COLO668 (cell line): Measurements from ENCODE around the gene COL18A1.

ENCODE experiments used
- DNase-seq: peaks from one replicate; lab custom pipeline; 2025; ENCODE audit not compliant: unreplicated experiment; lab: John Stamatoyannopoulos, UW

Gene COL18A1

GRCh38 chr21:45504516-45505415, 99.8 kb downstream of the COL18A1 start:
- DNase-seq = no peak

GRCh38 chr21:45505416-45506021, 100.6 kb downstream of the COL18A1 start:
- DNase-seq = peak; percentile 58

DNA sequence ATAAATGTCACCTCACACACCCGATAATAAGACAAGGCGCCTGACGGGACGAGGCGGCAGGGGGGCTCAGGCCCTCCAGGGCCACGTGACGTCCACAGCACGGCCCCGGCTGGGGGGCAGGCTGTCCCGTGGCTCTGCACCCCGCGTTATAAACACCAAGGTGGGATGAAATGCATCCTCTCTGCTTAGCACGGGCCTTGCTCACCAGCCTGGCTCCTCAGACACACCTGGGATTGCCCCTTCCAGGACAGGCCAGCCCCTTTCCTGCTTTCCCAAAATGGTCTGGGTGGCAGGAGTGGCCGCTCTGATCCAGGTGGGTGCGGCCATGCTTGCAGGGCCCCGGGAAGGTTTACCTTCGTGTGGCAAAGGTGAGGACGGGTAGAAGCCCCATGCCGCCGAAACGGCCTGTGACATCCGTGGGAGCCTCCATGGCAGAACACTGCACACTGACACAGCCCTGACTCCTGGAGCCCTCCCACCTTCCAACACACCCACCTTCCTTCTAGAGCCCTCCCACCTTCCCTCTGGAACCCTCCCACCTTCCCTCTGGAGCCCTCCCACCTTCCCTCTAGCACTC, 101.4 kb downstream of the COL18A1 start:
- DNase-seq = no peak

DNA sequence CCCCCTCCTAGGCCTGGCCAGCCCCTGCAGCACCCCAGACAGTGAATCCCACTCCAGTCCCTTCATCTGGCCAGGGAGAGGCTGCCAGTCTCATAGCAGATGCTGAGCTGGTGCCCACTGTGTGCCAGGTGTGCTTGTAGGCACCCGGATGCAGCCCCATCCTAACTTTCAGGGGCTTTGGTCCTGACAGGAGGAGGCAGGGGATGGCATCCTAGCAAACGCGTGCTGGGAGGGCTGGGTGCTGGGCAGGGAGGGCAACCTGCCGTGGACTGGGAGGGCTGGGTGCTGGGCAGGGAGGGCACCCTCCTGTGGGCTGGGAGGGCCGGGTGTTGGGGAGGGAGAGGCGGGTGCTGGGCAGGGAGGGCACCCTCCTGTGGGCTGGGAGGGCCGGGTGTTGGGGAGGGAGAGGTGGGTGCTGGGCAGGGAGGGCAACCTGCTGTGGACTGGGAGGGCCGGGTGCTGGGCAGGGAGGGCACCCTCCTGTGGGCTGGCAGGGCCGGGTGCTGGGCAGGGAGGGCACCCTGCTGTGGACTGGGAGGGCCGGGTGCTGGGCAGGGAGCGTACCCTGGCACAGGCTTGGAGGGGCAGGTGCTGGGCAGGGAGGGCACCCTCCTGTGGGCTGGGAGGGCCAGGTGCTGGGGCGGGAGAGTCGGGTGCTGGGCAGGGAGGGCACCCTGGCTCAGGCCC, 102.0 kb downstream of the COL18A1 start:
- DNase-seq = no peak

GRCh38 chr21:45507523-45507875, 102.5 kb downstream of the COL18A1 start:
- no peak for DNase-seq

GRCh38 chr21:45507888-45508508, 103.0 kb downstream of the COL18A1 start:
- no peak for DNase-seq

- no peak for DNase-seq
Observed at GRCh38 chr21:45508607-45509565, 103.9 kb downstream of the COL18A1 start.

DNA sequence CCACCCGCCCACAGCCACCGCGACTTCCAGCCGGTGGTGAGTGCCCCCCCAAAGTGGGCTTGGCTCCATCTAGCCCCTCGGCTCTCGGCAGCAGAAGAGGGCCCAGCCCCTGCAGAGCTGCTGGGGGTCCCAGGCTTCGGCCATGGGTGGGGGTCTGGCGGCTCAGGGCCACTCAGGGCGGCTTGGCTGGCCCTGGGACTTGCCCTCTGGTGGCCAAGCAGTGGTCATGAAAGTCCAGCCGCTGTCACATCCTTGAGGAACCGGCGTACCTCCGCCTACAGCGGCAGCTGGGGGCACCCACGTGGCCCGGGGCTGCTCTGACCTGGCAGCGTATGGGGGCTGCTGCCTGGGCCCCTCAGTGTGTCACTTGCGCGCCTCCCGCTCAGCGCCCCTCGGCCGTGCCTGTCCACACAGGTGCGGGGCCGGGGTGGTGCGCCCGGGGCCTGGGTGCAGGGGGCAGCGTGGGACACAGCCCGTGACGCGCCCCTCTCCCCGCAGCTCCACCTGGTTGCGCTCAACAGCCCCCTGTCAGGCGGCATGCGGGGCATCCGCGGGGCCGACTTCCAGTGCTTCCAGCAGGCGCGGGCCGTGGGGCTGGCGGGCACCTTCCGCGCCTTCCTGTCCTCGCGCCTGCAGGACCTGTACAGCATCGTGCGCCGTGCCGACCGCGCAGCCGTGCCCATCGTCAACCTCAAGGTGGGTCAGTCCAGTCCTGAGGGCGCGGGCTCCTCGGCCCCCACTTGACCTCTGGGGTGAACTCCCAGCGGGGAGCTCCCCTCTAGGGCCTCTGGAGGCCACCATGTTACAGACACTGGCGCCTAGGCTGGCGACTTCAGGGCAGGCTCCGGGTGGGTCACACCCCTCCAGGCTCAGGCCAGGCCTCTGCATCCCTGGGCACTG, 104.9 kb downstream of the COL18A1 start:
- no peak for DNase-seq

- no peak for DNase-seq
Observed at GRCh38 chr21:45510466-45510955, 105.5 kb downstream of the COL18A1 start.

DNA sequence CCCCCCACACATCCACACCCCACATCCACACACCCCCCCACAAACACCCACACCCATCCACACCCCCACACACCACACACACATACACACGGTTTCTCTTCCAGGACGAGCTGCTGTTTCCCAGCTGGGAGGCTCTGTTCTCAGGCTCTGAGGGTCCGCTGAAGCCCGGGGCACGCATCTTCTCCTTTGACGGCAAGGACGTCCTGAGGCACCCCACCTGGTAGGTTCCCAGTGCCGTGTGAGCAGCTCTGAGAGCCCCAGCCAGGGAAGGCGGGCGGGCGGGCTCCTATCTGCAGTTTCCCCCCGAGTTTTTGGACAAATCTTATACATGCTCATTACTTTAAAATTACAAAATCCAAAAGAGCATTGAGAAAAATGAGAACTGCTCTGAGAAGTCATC, 106.0 kb downstream of the COL18A1 start:
- DNase-seq = no peak

- DNase-seq = no peak
Observed at GRCh38 chr21:45511661-45512431, 106.9 kb downstream of the COL18A1 start.

DNA sequence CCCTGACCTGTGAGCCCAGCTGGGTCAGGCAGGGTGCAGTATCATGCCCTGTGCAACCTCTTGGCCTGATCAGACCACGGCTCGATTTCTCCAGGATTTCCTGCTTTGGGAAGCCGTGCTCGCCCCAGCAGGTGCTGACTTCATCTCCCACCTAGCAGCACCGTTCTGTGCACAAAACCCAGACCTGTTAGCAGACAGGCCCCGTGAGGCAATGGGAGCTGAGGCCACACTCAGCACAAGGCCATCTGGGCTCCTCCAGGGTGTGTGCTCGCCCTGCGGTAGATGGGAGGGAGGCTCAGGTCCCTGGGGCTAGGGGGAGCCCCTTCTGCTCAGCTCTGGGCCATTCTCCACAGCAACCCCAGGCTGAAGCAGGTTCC, 107.6 kb downstream of the COL18A1 start:
- DNase-seq = no peak

- DNase-seq = no peak
Observed at GRCh38 chr21:45513003-45513717, 108.2 kb downstream of the COL18A1 start.

DNA sequence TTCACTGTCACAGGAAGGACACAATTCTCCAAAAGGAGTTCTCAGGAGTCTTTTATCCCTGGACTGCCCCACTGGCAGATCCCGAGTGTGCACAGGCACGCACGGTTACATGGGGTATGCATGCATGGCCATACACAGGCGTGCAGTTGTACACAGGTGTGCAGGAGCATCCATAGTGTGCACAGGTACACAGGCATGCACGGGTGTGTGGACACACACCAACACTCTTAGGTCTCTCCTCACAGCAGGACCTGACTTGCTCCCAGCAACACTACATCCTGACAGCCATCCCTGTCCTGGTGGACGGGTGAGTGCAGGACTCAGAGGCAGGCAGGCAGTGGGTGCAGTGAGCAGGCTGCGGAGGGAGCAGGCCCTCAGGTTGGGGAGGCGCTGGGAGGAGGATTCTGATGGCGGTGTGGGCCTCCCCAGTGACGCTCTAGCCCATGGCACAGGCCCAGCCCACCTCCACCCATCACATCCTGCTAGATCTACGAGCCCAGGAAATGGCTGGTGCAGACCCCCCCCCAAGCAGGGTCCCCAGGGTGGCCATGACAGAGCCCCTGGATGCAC, 108.9 kb downstream of the COL18A1 start:
- no peak for DNase-seq

DNA sequence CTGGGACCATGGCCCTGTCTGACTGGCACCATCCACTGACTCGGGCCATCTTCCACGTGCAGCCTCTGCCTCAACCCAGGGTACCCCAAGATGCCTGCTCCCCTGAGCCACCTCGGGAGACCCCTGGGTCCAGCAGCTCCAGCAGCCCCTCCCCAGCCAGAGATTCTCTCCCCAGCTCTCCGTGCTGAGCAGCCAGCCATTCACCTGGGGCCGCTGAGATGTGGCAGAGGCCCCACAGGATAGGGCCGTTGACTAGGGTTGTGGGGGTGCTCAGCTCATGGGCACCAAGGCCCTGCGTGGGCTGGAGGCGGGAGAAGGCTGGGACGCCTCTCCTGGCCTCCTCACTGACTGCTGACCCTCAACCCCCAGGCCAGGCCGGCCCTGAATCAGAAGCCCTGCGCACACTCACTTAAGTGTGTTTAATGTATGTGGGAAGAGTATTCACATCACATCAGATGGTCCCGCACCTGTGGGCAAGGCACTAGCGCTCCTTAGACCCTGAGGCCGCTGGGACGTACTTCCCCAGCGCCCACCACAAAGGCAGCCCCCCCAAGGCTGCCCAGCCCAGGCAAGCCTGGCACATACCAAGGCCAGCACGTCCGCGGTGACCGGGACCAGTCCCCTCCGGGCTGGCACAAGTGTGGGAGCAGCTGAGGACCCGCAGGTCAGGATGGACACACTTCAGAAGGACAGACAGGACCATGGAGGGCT, 109.5 kb downstream of the COL18A1 start:
- no peak for DNase-seq

DNA sequence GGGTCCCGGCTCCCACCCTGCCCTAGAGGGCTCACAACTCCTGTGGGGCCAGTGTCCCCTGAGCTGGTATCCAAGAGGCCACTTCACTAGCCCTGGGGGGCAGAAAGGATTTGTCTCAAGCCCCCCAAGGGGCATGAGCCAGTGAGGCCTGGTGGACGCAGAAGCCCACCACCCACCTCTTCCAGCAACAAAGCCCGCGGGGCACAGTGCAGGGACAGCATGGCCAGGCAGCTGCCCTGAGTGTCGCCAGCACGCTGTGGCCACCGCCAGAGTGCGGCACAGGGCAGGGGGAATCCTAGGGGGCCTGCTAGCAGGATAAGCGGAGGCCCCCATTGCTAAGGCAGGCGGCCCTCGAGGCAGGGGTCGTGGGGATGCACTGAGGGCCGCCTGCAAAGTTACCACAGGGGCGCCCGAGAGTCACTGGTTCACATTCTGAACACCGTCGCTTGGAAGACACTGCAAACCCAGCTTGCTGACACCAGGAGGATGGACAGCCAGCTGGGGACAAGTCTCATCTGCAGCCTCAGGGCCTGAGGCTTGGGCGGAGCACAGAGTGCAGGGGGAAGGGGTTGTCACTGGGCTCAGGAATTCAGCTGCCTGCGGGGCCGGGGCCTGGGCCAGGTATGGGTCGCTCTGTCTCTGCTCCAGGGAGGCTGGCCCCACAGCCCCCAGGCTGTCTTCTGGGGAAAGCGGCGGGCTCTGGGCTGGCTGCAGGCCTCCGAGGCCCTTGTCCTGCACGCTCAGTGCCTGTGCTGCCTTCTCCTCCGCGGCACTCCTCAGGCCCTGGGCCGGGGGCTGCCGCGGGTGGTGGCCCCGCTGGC, 110.5 kb downstream of the COL18A1 start:
- DNase-seq = no peak
